ENCODE measurements around the gene CDC27.
"Not testable (repeated sequence)": the region's sequence is repeated elsewhere in the genome, so short reads cannot be mapped to it uniquely, and the experiment has no call there.

CDC27 gene

DNA sequence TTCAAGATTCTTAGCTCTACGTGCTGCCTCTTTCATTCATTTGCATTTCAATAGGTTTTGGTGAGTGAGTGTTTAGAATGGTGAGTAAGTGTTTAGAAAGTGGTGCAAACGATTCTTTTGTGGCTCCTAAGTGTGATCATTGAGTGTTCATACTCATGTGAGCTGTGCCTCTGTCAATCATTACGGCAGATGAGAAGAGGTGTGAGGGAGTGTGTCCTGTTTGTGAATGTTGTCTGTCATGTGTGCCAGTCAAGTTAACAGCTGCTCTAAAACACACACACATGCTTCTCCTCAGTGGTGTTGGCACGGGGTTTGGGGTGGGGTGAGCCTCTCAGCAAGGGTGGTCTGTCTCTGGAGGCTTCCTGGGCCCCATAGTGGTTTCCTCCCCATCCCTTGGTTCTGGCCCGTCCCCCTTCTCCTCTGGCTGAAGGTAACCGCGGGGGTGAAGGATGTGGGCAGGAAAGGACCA, 31.5 kb upstream of the CDC27 start:
- no peak overlapping the region for H2AFZ ChIP-seq (ENCODE audit: low read depth, low read length)
- H3K79me2 ChIP-seq (ENCODE audit: low read length), result no peaks in the 10 kb centered on the region
- no peak overlapping the region for H3K4me2 ChIP-seq (ENCODE audit: low read length)
- no peak overlapping the region for H3K9ac ChIP-seq (ENCODE audit: low read length)
- peaks cover 8% of the 10 kb centered on the region for H3K4me1 ChIP-seq (ENCODE audit: low read length)
- H3K9me3 ChIP-seq (ENCODE audit: insufficient read depth, low read length), result no peaks in the 10 kb centered on the region
- TF ChIP-seq, protein P1, sequence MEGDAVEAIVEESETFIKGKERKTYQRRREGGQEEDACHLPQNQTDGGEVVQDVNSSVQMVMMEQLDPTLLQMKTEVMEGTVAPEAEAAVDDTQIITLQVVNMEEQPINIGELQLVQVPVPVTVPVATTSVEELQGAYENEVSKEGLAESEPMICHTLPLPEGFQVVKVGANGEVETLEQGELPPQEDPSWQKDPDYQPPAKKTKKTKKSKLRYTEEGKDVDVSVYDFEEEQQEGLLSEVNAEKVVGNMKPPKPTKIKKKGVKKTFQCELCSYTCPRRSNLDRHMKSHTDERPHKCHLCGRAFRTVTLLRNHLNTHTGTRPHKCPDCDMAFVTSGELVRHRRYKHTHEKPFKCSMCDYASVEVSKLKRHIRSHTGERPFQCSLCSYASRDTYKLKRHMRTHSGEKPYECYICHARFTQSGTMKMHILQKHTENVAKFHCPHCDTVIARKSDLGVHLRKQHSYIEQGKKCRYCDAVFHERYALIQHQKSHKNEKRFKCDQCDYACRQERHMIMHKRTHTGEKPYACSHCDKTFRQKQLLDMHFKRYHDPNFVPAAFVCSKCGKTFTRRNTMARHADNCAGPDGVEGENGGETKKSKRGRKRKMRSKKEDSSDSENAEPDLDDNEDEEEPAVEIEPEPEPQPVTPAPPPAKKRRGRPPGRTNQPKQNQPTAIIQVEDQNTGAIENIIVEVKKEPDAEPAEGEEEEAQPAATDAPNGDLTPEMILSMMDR (IDR thresholded peaks at IDR 0.05; ENCODE audit: low read depth, low read length), result no peak
- H4K20me1 ChIP-seq (ENCODE audit: insufficient read depth, low read length), result no peaks in the 10 kb centered on the region
- H3K36me3 ChIP-seq (replicated peaks; ENCODE audit: low read depth, low read length), result no peaks in the 10 kb centered on the region
- H3K27ac ChIP-seq (ENCODE audit: low read length), result no peak overlapping the region
- 0 out of 2 replicates have a peak, but pooled peaks cover 2% of the 10 kb centered on the region for H3K27me3 ChIP-seq (ENCODE audit: low read depth, low read length)
- H3K4me3 ChIP-seq (ENCODE audit: low read length), result no peak overlapping the region

DNA sequence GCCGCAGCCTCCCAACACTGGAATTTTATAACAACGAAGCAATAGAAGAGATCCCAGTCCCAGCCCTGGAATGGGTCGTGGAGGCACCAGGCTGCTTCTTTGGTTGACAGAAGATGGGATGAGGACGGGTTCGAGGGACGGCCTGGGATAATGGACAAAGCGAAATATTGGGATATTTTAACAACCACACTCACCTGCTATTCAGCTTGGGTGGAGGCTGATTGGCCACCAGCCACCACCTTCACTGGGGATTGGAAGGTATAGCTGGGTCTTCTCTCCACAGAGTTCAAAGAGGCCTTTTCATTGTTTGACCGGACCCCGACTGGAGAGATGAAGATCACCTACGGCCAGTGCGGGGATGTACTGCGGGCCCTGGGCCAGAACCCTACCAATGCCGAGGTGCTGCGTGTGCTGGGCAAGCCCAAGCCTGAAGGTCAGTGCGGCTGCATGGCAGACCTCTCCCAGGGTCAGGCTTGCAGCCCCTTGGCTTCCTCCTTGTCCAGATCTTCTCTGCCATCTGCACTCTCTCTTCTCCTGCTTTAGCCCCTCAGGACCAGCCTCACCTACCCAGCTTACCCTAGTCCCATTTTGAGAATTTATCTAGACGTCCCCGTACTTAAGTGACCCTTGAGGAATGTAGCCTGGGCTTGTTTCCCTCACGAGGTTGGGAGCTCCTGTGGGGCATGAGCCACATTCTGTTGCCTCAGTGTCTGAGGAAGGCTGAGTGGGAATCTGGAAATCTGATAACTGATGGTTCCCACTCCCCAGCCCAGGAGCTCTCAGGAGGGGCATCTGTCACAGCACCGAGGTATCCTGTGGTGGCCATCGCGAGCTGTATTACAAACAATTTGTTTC, 30.8 kb upstream of the CDC27 start:
- TF ChIP-seq EZH2phosphoT487 (IDR thresholded peaks at IDR 0.05; ENCODE audit: low read depth), result no peak
- Histone ChIP-seq H3K36me3 (replicated peaks; ENCODE audit: low read depth, low read length) (no peaks in the 10 kb centered on the region), H3K9ac (ENCODE audit: low read length) (no peak overlapping the region), H3K27ac (ENCODE audit: low read length) (no peak overlapping the region), H3K9me3 (ENCODE audit: insufficient read depth, low read length) (no peaks in the 10 kb centered on the region), H2AFZ (ENCODE audit: low read depth, low read length) (no peak overlapping the region), H3K4me1 (ENCODE audit: low read length) (peaks cover 8% of the 10 kb centered on the region), H3K4me3 (ENCODE audit: low read length) (no peak overlapping the region), H3K4me2 (ENCODE audit: low read length) (no peak overlapping the region), H3K79me2 (ENCODE audit: low read length) (no peaks in the 10 kb centered on the region), H3K27me3 (ENCODE audit: low read depth, low read length) (0 out of 2 replicates have a peak, but pooled peaks cover 2% of the 10 kb centered on the region), H4K20me1 (ENCODE audit: insufficient read depth, low read length) (no peaks in the 10 kb centered on the region)

- no peaks in the 10 kb centered on the region for H3K79me2 ChIP-seq (ENCODE audit: low read length)
- 0 out of 2 replicates have a peak, but pooled peaks cover 2% of the 10 kb centered on the region for H3K27me3 ChIP-seq (ENCODE audit: low read depth, low read length)
- H2AFZ ChIP-seq (ENCODE audit: low read depth, low read length), result no peak overlapping the region
- H3K9me3 ChIP-seq (ENCODE audit: insufficient read depth, low read length), result no peaks in the 10 kb centered on the region
- H3K27ac ChIP-seq (ENCODE audit: low read length), result no peak overlapping the region
- peak overlapping the region; percentile 32; the same call in 1 of the 2 replicates for H3K4me2 ChIP-seq (ENCODE audit: low read length)
- H3K9ac ChIP-seq (ENCODE audit: low read length), result no peak overlapping the region
- no peaks in the 10 kb centered on the region for H4K20me1 ChIP-seq (ENCODE audit: insufficient read depth, low read length)
- H3K4me1 ChIP-seq (ENCODE audit: low read length), result peaks cover 8% of the 10 kb centered on the region
- H3K36me3 ChIP-seq (replicated peaks; ENCODE audit: low read depth, low read length), result no peaks in the 10 kb centered on the region
- H3K4me3 ChIP-seq (ENCODE audit: low read length), result no peak overlapping the region
- TF ChIP-seq EZH2phosphoT487 (IDR thresholded peaks at IDR 0.05; ENCODE audit: low read depth), result no peak
- TF ChIP-seq, protein P1 (IDR thresholded peaks at IDR 0.05; ENCODE audit: low read depth, low read length), result no peak
Observed at GRCh38 chr17:47218896-47219430, 29.9 kb upstream of the CDC27 start.

DNA sequence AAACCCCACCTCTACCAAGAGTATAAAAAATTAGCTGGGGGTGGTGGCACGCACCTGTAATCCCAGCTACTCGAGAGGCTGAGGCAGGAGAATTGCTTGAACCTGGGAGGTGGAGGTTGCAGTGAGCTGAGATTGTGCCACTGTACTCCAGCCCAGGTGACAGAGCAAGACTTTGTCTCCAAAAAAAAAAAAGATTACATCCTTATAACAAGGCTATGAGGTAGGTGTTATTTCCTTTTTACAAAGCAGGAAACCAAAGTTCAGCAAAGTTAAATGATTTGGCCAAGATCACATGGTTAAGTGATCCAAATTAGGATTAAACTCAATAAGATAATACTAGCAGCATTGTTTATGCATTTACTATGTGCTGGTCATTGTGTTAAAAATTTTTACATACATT, 28.2 kb upstream of the CDC27 start:
- H3K9me3 ChIP-seq (ENCODE audit: insufficient read depth, low read length); H2AFZ ChIP-seq (ENCODE audit: low read depth, low read length); H3K4me2 ChIP-seq (ENCODE audit: low read length); H3K27me3 ChIP-seq (ENCODE audit: low read depth, low read length); H3K27ac ChIP-seq (ENCODE audit: low read length); H3K36me3 ChIP-seq (replicated peaks; ENCODE audit: low read depth, low read length); H3K79me2 ChIP-seq (ENCODE audit: low read length); H3K9ac ChIP-seq (ENCODE audit: low read length); H4K20me1 ChIP-seq (ENCODE audit: insufficient read depth, low read length); H3K4me3 ChIP-seq (ENCODE audit: low read length): not testable (repeated sequence)
- H3K4me1 ChIP-seq (ENCODE audit: low read length), result peaks cover 13% of the 10 kb centered on the region

- H2AFZ ChIP-seq (ENCODE audit: low read depth, low read length); H3K4me2 ChIP-seq (ENCODE audit: low read length); H3K79me2 ChIP-seq (ENCODE audit: low read length); H3K9me3 ChIP-seq (ENCODE audit: insufficient read depth, low read length); H3K4me3 ChIP-seq (ENCODE audit: low read length); H4K20me1 ChIP-seq (ENCODE audit: insufficient read depth, low read length); H3K27ac ChIP-seq (ENCODE audit: low read length); H3K9ac ChIP-seq (ENCODE audit: low read length); H3K27me3 ChIP-seq (ENCODE audit: low read depth, low read length); H3K36me3 ChIP-seq (replicated peaks; ENCODE audit: low read depth, low read length): not testable (repeated sequence)
- H3K4me1 ChIP-seq (ENCODE audit: low read length), result peaks cover 14% of the 10 kb centered on the region
Observed at GRCh38 chr17:47216821-47217220, 27.7 kb upstream of the CDC27 start.

All from OCI-LY3 (cell line).